PC-3 (cell line): Measurements from ENCODE around the gene ARL13A. TPM values are rescaled to one million over a fixed set of nuclear protein-coding genes. Genes with fewer than 3 reads are reported as not detected.

Experiments used
- ATAC-seq: fragments of 200-7000 bp; cut with Tn5 transposase; 2 replicates; pipeline ENCODE4 v1.9.1; 2020; ENCODE audit warnings: mild to moderate bottlenecking, moderate library complexity
- BruUV-seq: library from RNA; stranded (reverse); fragments of 400-500 nt; replicated peaks from 2 replicates; lab custom pipeline; 2021; lab: Mats Ljungman, UMichigan
- CTCF ChIA-PET: fragments of 300-600 bp; sonication (Branson Sonifier 250); formaldehyde crosslinking; loops from one replicate; lab custom pipeline; 2022; ENCODE audit warnings: antibody characterized with exemption; lab: Charles Lee
- POLR2A ChIA-PET: fragments of 300-600 bp; sonication (Branson Sonifier 250); formaldehyde crosslinking; loops from one replicate; lab custom pipeline; 2022; ENCODE audit warnings: antibody characterized with exemption; ENCODE audit not compliant: unreplicated experiment; lab: Charles Lee
- DNase-seq: peaks from one replicate; pipeline ENCODE4 v3.0.0-alpha.2; 2015
- H2AFZ ChIP-seq: fragments of 300-600 bp; sonication (generic); 2 replicates; pipeline ENCODE4 v1.6.0; 2016; ENCODE audit warnings: antibody characterized with exemption, low read length
- H3F3A ChIP-seq: fragments of 300-600 bp; sonication (generic); one replicate; pipeline ENCODE4 v1.6.0; 2017; ENCODE audit warnings: antibody characterized with exemption, low read length, control low read depth, mild to moderate bottlenecking; ENCODE audit not compliant: unreplicated experiment
- H3K27ac ChIP-seq: fragments of 300-600 bp; sonication (generic); 2 replicates; pipeline ENCODE4 v1.5.1; 2016; ENCODE audit warnings: mild to moderate bottlenecking, low read length
- H3K27me3 ChIP-seq: fragments of 300-600 bp; sonication (generic); 2 replicates; pipeline ENCODE4 v1.6.1; 2016; ENCODE audit warnings: low read length, mixed read lengths
- H3K36me3 ChIP-seq: fragments of 300-600 bp; sonication (generic); 2 replicates; pipeline ENCODE4 v1.6.1; 2016; ENCODE audit warnings: low read depth, mixed run types, low read length, mixed read lengths
- H3K4me1 ChIP-seq: fragments of 300-600 bp; sonication (generic); 2 replicates; pipeline ENCODE4 v1.5.1; 2016; ENCODE audit warnings: low read length; ENCODE audit not compliant: insufficient read depth
- H3K4me2 ChIP-seq: fragments of 300-600 bp; sonication (generic); 2 replicates; pipeline ENCODE4 v1.6.0; 2016; ENCODE audit warnings: low read length
- H3K4me3 ChIP-seq: fragments of 300-600 bp; sonication (generic); 2 replicates; pipeline ENCODE4 v1.5.1; 2016; ENCODE audit warnings: mild to moderate bottlenecking, low read length, mixed read lengths
- H3K79me2 ChIP-seq: fragments of 300-600 bp; sonication (generic); 2 replicates; pipeline ENCODE4 v1.6.1; 2017; ENCODE audit warnings: low read length, mixed read lengths
- H3K9ac ChIP-seq: fragments of 300-600 bp; sonication (generic); 2 replicates; pipeline ENCODE4 v1.6.0; 2016; ENCODE audit warnings: mild to moderate bottlenecking, low read length
- H3K9me2 ChIP-seq: fragments of 300-600 bp; sonication (generic); replicated peaks from 2 replicates; pipeline ENCODE4 v1.6.1; 2016; ENCODE audit warnings: mixed run types, low read length, mixed read lengths
- H3K9me3 ChIP-seq: fragments of 300-600 bp; sonication (generic); 2 replicates; pipeline ENCODE4 v1.6.1; 2016; ENCODE audit warnings: low read length, mixed read lengths
- H4K20me1 ChIP-seq: fragments of 300-600 bp; sonication (generic); 2 replicates; pipeline ENCODE4 v1.6.1; 2016; ENCODE audit warnings: low read length, mixed read lengths
- CTCF ChIP-seq: fragments of 300-600 bp; sonication (generic); conservative IDR thresholded peaks from 2 replicates; pipeline ENCODE4 v1.5.1; 2017; ENCODE audit warnings: antibody characterized with exemption, low read depth, mild to moderate bottlenecking, low read length
- EZH2 ChIP-seq: fragments of 300-600 bp; sonication (generic); IDR thresholded peaks from one replicate; pipeline ENCODE4 v1.6.1; 2017; ENCODE audit warnings: antibody characterized with exemption, mild to moderate bottlenecking, low read length; ENCODE audit not compliant: unreplicated experiment
- EZH2phosphoT487 ChIP-seq: fragments of 300-600 bp; sonication (generic); IDR thresholded peaks from 2 replicates; pipeline ENCODE4 v1.6.1; 2018; ENCODE audit warnings: mild to moderate bottlenecking, antibody characterized with exemption, low read length, borderline replicate concordance
- intact Hi-C: fragments of 100-400 bp; cut with micrococcal nuclease; formaldehyde crosslinking; loops from 2 replicates; pipeline ENCODE4 v1.9.0; 2023
- total RNA-seq: library from RNA; depleted of rRNA; stranded (reverse); fragments of >200 nt; gene quantifications from 2 replicates; pipeline ENCODE4 v1.2.3, GENCODE V29; 2014

The ARL13A gene
- total RNA-seq, 1 experiment from 2014 or later: not detected

DNA sequence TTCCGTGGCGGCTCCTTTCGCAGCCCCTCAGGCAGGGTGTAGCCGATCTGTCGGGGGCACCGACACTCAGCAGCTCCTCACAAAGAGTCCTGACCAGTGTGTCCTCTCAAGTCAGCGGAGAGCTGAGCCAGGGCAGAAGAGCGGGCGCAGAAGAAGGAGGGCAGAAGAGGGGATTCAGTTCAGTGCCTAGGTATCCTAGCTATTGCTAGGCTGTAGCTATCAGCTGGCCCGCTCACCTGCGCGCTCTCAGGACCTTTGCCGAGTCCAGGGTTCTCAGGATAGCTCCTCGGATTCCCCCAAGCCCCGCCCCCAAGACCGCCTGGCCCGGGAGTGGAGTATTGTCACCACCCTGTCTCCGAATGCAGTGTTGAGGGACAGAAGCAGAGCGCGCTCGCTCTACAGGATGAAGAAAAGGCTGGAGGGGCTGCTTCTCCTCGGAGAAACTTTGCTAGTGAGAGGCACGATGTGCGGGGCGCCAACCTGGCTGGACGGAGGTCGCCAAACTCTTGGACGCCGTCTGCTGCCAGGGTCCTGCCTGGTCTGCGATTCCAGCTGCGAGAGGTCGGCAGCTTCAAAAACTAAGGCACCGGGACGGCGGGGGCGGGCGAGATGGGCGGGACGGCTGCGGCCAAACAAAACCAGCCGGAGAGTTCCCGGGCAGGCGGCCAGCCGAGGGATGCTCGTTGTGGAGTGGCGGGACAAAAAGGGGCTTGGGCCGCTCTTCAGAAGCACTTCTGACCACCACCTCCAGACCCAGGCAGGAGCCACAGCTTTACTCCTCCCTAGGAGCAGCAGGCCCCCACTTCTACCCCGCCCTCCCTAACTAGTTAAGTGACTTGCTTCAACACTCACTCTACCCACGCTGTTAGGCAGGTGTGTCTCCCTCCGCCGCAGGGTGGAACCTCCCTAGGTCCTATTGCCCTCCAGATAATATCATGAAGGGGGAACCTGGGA, 40.6 kb upstream of the ARL13A start, which contains the start of gene XKRX:
TSS of gene XKRX (minus strand) at position 258 of the 954 bp plus-strand sequence. CDS start 613 bp downstream, outside the sequence.
- peak; percentile 40 for DNase-seq
- H4K20me1 ChIP-seq: no peaks in the 10 kb centered on the region
- BruUV-seq: no TSS peak
- peak within 1 kb of the TSS; percentile 86 for H3K4me2 ChIP-seq
- no peak within 1 kb of the TSS for H3K9ac ChIP-seq
- no peaks in the 10 kb centered on the region for H3K27me3 ChIP-seq
- H3K4me3 ChIP-seq: peak within 1 kb of the TSS; percentile 65
- peak within 1 kb of the TSS; percentile 87 for H2AFZ ChIP-seq
- peak; percentile 89 for ATAC-seq
- H3K9me2 ChIP-seq: no peaks in the 10 kb centered on the region
- no peaks in the 10 kb centered on the region for H3K9me3 ChIP-seq
- intact Hi-C loops: no loop called here
- H3K79me2 ChIP-seq: no peaks in the 10 kb centered on the region
- H3K36me3 ChIP-seq: no peaks in the 10 kb centered on the region
- no peak for TF ChIP-seq EZH2
- TF ChIP-seq EZH2phosphoT487: no peak
- TF ChIP-seq CTCF: no peak
- H3K4me1 ChIP-seq: no peaks in the 10 kb centered on the region
- ChIA-PET POLR2A (no interaction called here), CTCF (no interaction called here)
- no peaks in the 10 kb centered on the region for H3F3A ChIP-seq
- H3K27ac ChIP-seq: no peak within 1 kb of the TSS

DNA sequence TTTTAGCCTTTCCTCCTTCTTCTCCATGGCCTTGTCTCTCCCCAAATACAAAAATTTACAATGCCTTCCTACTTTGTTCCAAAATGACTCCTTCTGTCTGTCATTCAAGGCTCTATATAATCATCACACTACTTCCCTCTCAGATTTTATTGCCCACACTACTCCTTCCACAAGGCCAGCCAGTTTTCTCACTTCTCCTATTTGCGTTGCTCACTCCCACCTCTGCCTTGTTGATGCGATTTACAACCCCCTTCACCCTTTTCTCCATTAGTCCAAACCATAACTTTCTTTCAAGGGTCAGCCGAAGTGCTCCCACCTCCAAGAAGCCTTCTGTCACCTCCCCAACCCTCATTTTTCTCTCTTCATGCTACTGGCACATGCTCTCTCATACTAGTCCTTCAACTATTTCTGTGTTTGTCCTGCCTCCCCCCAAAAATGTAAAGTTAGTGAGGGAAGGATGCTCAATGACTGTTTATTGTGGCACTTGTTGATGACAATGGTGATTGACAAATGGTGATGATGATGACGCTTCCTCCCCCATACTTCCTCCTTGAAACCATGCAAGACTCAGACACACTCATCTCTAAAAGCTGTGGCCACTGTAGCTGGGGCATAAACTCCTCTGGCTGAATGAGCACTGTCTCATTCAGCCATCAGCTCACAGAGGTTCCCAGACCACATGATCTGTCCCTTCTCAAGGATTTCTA, 38.1 kb upstream of the ARL13A start:
- H3K79me2 ChIP-seq: no peaks in the 10 kb centered on the region
- POLR2A ChIA-PET: no interaction called here
- H3K9ac ChIP-seq: no peak overlapping the region
- DNase-seq (no peak), ATAC-seq (no peak)
- H3K27ac ChIP-seq: no peak overlapping the region
- no peaks in the 10 kb centered on the region for H3K36me3 ChIP-seq
- H3K4me3 ChIP-seq: no peak overlapping the region
- H3K4me1 ChIP-seq: no peaks in the 10 kb centered on the region
- no peak overlapping the region for H3K4me2 ChIP-seq
- H3K9me3 ChIP-seq: no peaks in the 10 kb centered on the region
- intact Hi-C loops: no loop called here
- CTCF ChIA-PET: no interaction called here
- TF ChIP-seq EZH2phosphoT487: no peak
- no peak for TF ChIP-seq EZH2
- TF ChIP-seq CTCF: no peak
- no peaks in the 10 kb centered on the region for H4K20me1 ChIP-seq
- H3F3A ChIP-seq: no peaks in the 10 kb centered on the region
- no TSS peak for BruUV-seq
- no peaks in the 10 kb centered on the region for H3K27me3 ChIP-seq
- H2AFZ ChIP-seq: no peak overlapping the region
- no peaks in the 10 kb centered on the region for H3K9me2 ChIP-seq
